ENCODE measurements around the gene CCDC3. TPM values are rescaled to one million over a fixed set of nuclear protein-coding genes. Genes with fewer than 3 reads are reported as not detected.
A peak's percentile ranks its signal among the peaks of the same experiment; 100 is the strongest.
"Not testable (repeated sequence)": the region's sequence is repeated elsewhere in the genome, so short reads cannot be mapped to it uniquely, and the experiment has no call there.

CCDC3 gene
- total RNA-seq, 1 experiment from 2014 or later = not detected

GRCh38 chr10:12984165-12984747 lies 17.3 kb downstream of the CCDC3 start:
- Histone ChIP-seq H4K20me1 (ENCODE audit: low read length) (no peaks in the 10 kb centered on the region), H3K4me3 (ENCODE audit: low read length) (no peak overlapping the region), H3K27me3 (ENCODE audit: low read length) (no peaks in the 10 kb centered on the region), H3K4me1 (ENCODE audit: insufficient read depth, low read length) (peaks cover 7% of the 10 kb centered on the region; the same call in 1 of the 2 replicates), H2AFZ (ENCODE audit: low read length) (no peak overlapping the region), H3K79me2 (ENCODE audit: low read length) (no peaks in the 10 kb centered on the region), H3K9ac (ENCODE audit: low read length) (no peak overlapping the region), H3F3A (ENCODE audit: low read length, unreplicated experiment) (no peaks in the 10 kb centered on the region), H3K36me3 (ENCODE audit: low read depth, low read length) (no peaks in the 10 kb centered on the region), H3K9me3 (ENCODE audit: low read length) (no peaks in the 10 kb centered on the region), H3K27ac (ENCODE audit: low read length) (0 out of 2 replicates have a peak overlapping the region, but pooled peaks have one; percentile 20), H3K9me2 (replicated peaks; ENCODE audit: low read length) (no peaks in the 10 kb centered on the region), H3K4me2 (ENCODE audit: low read length) (no peak overlapping the region)
- intact Hi-C loops (cut with micrococcal nuclease) = no loop called here
- ChIA-PET POLR2A (ENCODE audit: unreplicated experiment) (no interaction called here), CTCF (no interaction called here)
- no TSS peak for BruUV-seq (replicated peaks)
- ATAC-seq (peak; percentile 65), DNase-seq (peak; percentile 59)
- TF ChIP-seq, protein P1, sequence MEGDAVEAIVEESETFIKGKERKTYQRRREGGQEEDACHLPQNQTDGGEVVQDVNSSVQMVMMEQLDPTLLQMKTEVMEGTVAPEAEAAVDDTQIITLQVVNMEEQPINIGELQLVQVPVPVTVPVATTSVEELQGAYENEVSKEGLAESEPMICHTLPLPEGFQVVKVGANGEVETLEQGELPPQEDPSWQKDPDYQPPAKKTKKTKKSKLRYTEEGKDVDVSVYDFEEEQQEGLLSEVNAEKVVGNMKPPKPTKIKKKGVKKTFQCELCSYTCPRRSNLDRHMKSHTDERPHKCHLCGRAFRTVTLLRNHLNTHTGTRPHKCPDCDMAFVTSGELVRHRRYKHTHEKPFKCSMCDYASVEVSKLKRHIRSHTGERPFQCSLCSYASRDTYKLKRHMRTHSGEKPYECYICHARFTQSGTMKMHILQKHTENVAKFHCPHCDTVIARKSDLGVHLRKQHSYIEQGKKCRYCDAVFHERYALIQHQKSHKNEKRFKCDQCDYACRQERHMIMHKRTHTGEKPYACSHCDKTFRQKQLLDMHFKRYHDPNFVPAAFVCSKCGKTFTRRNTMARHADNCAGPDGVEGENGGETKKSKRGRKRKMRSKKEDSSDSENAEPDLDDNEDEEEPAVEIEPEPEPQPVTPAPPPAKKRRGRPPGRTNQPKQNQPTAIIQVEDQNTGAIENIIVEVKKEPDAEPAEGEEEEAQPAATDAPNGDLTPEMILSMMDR (conservative IDR thresholded peaks at IDR 0.05; ENCODE audit: low read depth, low read length) = no peak
- TF ChIP-seq EZH2 (IDR thresholded peaks at IDR 0.05; ENCODE audit: low read length, unreplicated experiment) (no peak), EZH2phosphoT487 (IDR thresholded peaks at IDR 0.05; ENCODE audit: borderline replicate concordance, low read length) (no peak)

GRCh38 chr10:12983568-12983967 lies 17.9 kb downstream of the CCDC3 start:
- peak; percentile 22; the same call in 1 of the 2 replicates for ATAC-seq
- H3K27me3 ChIP-seq (ENCODE audit: low read length); H3K36me3 ChIP-seq (ENCODE audit: low read depth, low read length); H4K20me1 ChIP-seq (ENCODE audit: low read length); H3K4me2 ChIP-seq (ENCODE audit: low read length); H3K4me1 ChIP-seq (ENCODE audit: insufficient read depth, low read length); H3K79me2 ChIP-seq (ENCODE audit: low read length); POLR2A ChIA-PET (ENCODE audit: unreplicated experiment); H3K9ac ChIP-seq (ENCODE audit: low read length); H3K4me3 ChIP-seq (ENCODE audit: low read length); CTCF ChIA-PET; H3K9me3 ChIP-seq (ENCODE audit: low read length); intact Hi-C loops (cut with micrococcal nuclease); H3K9me2 ChIP-seq (replicated peaks; ENCODE audit: low read length); H2AFZ ChIP-seq (ENCODE audit: low read length); BruUV-seq (replicated peaks); H3F3A ChIP-seq (ENCODE audit: low read length, unreplicated experiment): not testable (repeated sequence)
- 0 out of 2 replicates have a peak overlapping the region, but pooled peaks have one; percentile 20 for H3K27ac ChIP-seq (ENCODE audit: low read length)
- peak; percentile 25 for DNase-seq

DNA sequence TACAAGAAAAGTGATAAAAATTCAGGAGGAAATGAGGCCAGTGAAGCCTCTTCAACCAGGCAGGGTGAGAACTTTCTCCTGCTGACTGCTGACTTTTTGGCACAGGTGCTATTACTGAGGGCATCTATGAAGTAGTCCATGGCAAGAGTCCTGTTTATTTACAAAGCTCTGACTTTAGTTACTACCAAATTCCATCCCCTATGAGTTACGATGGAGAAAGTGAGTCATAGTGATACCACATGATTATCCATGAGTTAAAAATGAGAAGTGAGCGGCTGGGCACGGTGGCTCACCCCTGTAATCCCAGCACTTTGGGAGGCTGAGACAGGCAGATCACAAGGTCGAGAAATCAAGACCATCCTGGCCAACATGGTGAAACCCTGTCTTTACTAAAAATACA lies 19.9 kb downstream of the CCDC3 start:
- DNase-seq = peak; percentile 78
- peak; percentile 70 for ATAC-seq

More for the DNA sequence above, 19.9 kb downstream of the CCDC3 start:
- Histone ChIP-seq H3K4me1 (ENCODE audit: insufficient read depth, low read length) (peaks cover 7% of the 10 kb centered on the region; the same call in 1 of the 2 replicates), H3K9me3 (ENCODE audit: low read length) (no peaks in the 10 kb centered on the region), H3K36me3 (ENCODE audit: low read depth, low read length) (no peaks in the 10 kb centered on the region), H3K4me3 (ENCODE audit: low read length) (no peak overlapping the region), H3K9ac (ENCODE audit: low read length) (no peak overlapping the region), H3K27me3 (ENCODE audit: low read length) (no peaks in the 10 kb centered on the region), H3K9me2 (replicated peaks; ENCODE audit: low read length) (no peaks in the 10 kb centered on the region), H4K20me1 (ENCODE audit: low read length) (no peaks in the 10 kb centered on the region), H3K79me2 (ENCODE audit: low read length) (no peaks in the 10 kb centered on the region), H3K4me2 (ENCODE audit: low read length) (no peak overlapping the region), H2AFZ (ENCODE audit: low read length) (no peak overlapping the region), H3F3A (ENCODE audit: low read length, unreplicated experiment) (no peaks in the 10 kb centered on the region), H3K27ac (ENCODE audit: low read length) (peak overlapping the region; percentile 37; the same call in 1 of the 2 replicates)
- TF ChIP-seq EZH2phosphoT487 (IDR thresholded peaks at IDR 0.05; ENCODE audit: borderline replicate concordance, low read length) (no peak), EZH2 (IDR thresholded peaks at IDR 0.05; ENCODE audit: low read length, unreplicated experiment) (no peak)
- TF ChIP-seq, protein P1 (conservative IDR thresholded peaks at IDR 0.05; ENCODE audit: low read depth, low read length) = no peak
- intact Hi-C loops (cut with micrococcal nuclease) = no loop called here
- ChIA-PET CTCF (interaction anchor here (0.6 kb wide), 1 partner anchor 278 kb away, joined by 9 read pairs; no protein-coding TSS in a partner anchor), POLR2A (ENCODE audit: unreplicated experiment) (no interaction called here)
- no TSS peak for BruUV-seq (replicated peaks)
